ENCODE data around the gene UBAC2. TPM values are rescaled to one million over a fixed set of nuclear protein-coding genes. Genes with fewer than 3 reads are reported as not detected.

The UBAC2 gene
- total and polyA plus RNA-seq, 2 of the 8 experiments (the other 6 are each of a cell fraction or from before 2014, with no cell fraction given): 75.9 to 76.9 TPM

- FAIRE-seq (no peak), DNase-seq (ENCODE audit: low read depth in 1 of 2, low spot score in 2 of 2) (no peak)
- ChIA-PET CTCF (ENCODE audit: partially characterized antibody) (interaction anchor here (1.4 to 4.7 kb wide), 4 partner anchors 7 to 129 kb away, joined by 4 to 34 read pairs (median 6); no protein-coding TSS in a partner anchor), POLR2A (ENCODE audit: partially characterized antibody) (no interaction called here)
- no peak within 1 kb of the TSS for H2BK12ac ChIP-seq (ENCODE audit: low read depth, low read length)
- no peaks in the 10 kb centered on the region for H3K23me2 ChIP-seq (ENCODE audit: low read depth, low read length)
- no peak within 1 kb of the TSS for H2BK5ac ChIP-seq (ENCODE audit: low read depth, low read length)
- H3K79me2 ChIP-seq (ENCODE audit: control insufficient read depth in 1 of 2, insufficient read depth in 2 of 2, low read length in 2 of 2): no peaks in the 10 kb centered on the region
- H3K23ac ChIP-seq (ENCODE audit: insufficient read length): no peak within 1 kb of the TSS
- H4K20me1 ChIP-seq (replicated peaks in 1 of 2; ENCODE audit: control insufficient read depth in 1 of 2, insufficient read depth in 2 of 2, low read length in 2 of 2): peaks cover 0 to 2% of the 10 kb centered on the region in 2 experiments
- no peak within 1 kb of the TSS for H3K4me3 ChIP-seq (ENCODE audit: extremely low read depth in 1 of 4, insufficient read depth in 2 of 4, low read depth in 3 of 4, low read length in 4 of 4)
- 95% methylated on average over 4 of the region's 4 CpGs; no CpG with 5 or more reads in 1 of the 2 experiments for WGBS, 2 experiments (ENCODE audit: extremely low coverage in 1 of 2, insufficient coverage in 1 of 2, insufficient read length in 1 of 2, insufficient replicate concordance in 2 of 2, low coverage in 1 of 2, low lambda C conversion rate in 2 of 2, missing lambda C conversion rate in 1 of 2)
- no peak within 1 kb of the TSS for H3K56ac ChIP-seq (replicated peaks; ENCODE audit: insufficient read length, low read depth, low read length)
- H2AK5ac ChIP-seq (ENCODE audit: low read depth, low read length): no peak within 1 kb of the TSS
- H3K9ac ChIP-seq (replicated peaks in 1 of 4; ENCODE audit: extremely low read depth in 1 of 4, low read depth in 3 of 4, low read length in 3 of 4): no peak within 1 kb of the TSS
- no peaks in the 10 kb centered on the region for H3K27me3 ChIP-seq (replicated peaks in 1 of 4; ENCODE audit: control insufficient read depth in 3 of 4, extremely low read depth in 1 of 4, insufficient read depth in 3 of 4, low read length in 3 of 4)
- H3K27ac ChIP-seq (ENCODE audit: low read depth, low read length): no peak within 1 kb of the TSS
- H4K5ac ChIP-seq (ENCODE audit: insufficient read length, low read depth, low read length): no peak within 1 kb of the TSS
- H3K4ac ChIP-seq (replicated peaks; ENCODE audit: insufficient read length, low read depth, low read length): no peak within 1 kb of the TSS
- peaks cover 0 to 4% (median 1%) of the 10 kb centered on the region in 4 experiments; a peak in 2 of 8 replicates for H3K36me3 ChIP-seq (ENCODE audit: control insufficient read depth in 2 of 4, insufficient read depth in 4 of 4, low read length in 3 of 4)
- no peak within 1 kb of the TSS for H4K91ac ChIP-seq (replicated peaks; ENCODE audit: insufficient read length, low read length)
- no peak within 1 kb of the TSS for H4K8ac ChIP-seq (ENCODE audit: extremely low read depth, insufficient read depth, low read length)
- H3K79me1 ChIP-seq (ENCODE audit: low read depth, low read length): no peaks in the 10 kb centered on the region
- H3K14ac ChIP-seq (ENCODE audit: insufficient read length): no peak within 1 kb of the TSS
- H2AFZ ChIP-seq (ENCODE audit: low read length): no peak within 1 kb of the TSS
- no peak within 1 kb of the TSS for H3K4me2 ChIP-seq (ENCODE audit: insufficient read depth in 1 of 2, low read depth in 2 of 2, low read length in 2 of 2)
- no peak within 1 kb of the TSS for H2BK15ac ChIP-seq (ENCODE audit: low read length)
- no peak within 1 kb of the TSS for H2BK120ac ChIP-seq (replicated peaks; ENCODE audit: low read depth, low read length)
- H3K18ac ChIP-seq (ENCODE audit: extremely low read depth, low read length): no peak within 1 kb of the TSS
- H3K4me1 ChIP-seq (replicated peaks in 1 of 4; ENCODE audit: control insufficient read depth in 3 of 4, insufficient read depth in 4 of 4, low read length in 3 of 4): no peaks in the 10 kb centered on the region
- H2BK20ac ChIP-seq (ENCODE audit: low read length): no peak within 1 kb of the TSS
- no peaks in the 10 kb centered on the region for H3K9me3 ChIP-seq (ENCODE audit: insufficient read depth in 2 of 2, low read depth in 1 of 2, low read length in 1 of 2)
- TF ChIP-seq RXRA (IDR thresholded peaks at IDR 0.05; ENCODE audit: insufficient read depth, low read depth, low read length) (no peak), TCF12 (IDR thresholded peaks at IDR 0.05; ENCODE audit: low read depth, low read length) (no peak), SP4 (IDR thresholded peaks at IDR 0.05; ENCODE audit: low read length) (no peak), SUZ12 (IDR thresholded peaks at IDR 0.05; ENCODE audit: low read length) (no peak), ZNF274 (IDR thresholded peaks at IDR 0.05; ENCODE audit: borderline replicate concordance, extremely low read depth, low read length) (no peak), RNF2 (IDR thresholded peaks at IDR 0.05; ENCODE audit: borderline replicate concordance, low read depth, low read length, missing control alignments, poor library complexity, severe bottlenecking) (no peak), PHF8 (conservative IDR thresholded peaks at IDR 0.05; ENCODE audit: low read depth, low read length) (no peak), CBX5 (IDR thresholded peaks at IDR 0.05; ENCODE audit: low read depth, low read length) (no peak), MAFK (IDR thresholded peaks at IDR 0.05; ENCODE audit: low read depth, low read length) (no peak), ASH2L (IDR thresholded peaks at IDR 0.05; ENCODE audit: low read length) (no peak), POLR2AphosphoS5 (IDR thresholded peaks at IDR 0.05; ENCODE audit: low read depth, low read length) (no peak), MAX (IDR thresholded peaks at IDR 0.05) (no peak), POLR2A (IDR thresholded peaks at IDR 0.05; ENCODE audit: control extremely low read depth in 1 of 2, low read depth in 2 of 2, low read length in 2 of 2) (no peak), BCL11A (IDR thresholded peaks at IDR 0.05; ENCODE audit: low read depth in 2 of 2, low read length in 2 of 2) (no peak)
Observed at GRCh38 chr13:99258210-99258860, 57.7 kb downstream of the UBAC2 start, which contains the start of gene GPR18. Gene GPR18 (minus strand): TSS chr13:99258379. CDS start chr13:99255872, 2,507 bp downstream.
